Measurements from ENCODE around the gene ZNF331.

- TF ChIP-seq CTCF (IDR thresholded peaks at IDR 0.05) (no peak), ZFX (IDR thresholded peaks at IDR 0.05; ENCODE audit: borderline replicate concordance) (no peak)
These were observed 26.6 kb upstream of the ZNF331 start for GRCh38 chr19:53511357-53511756.

Measured in 22Rv1 (cell line).